HCT116 (cell line): ENCODE measurements around the gene MROH7. TPM values are rescaled to one million over a fixed set of nuclear protein-coding genes. Genes with fewer than 3 reads are reported as not detected.

Experiments used
- ATAC-seq: fragments of 200-7000 bp; cut with Tn5 transposase; 2 replicates; pipeline ENCODE4 v1.9.1; 2020; ENCODE audit warnings: mild to moderate bottlenecking, moderate library complexity
- BruUV-seq: library from RNA; stranded (reverse); fragments of 400-500 nt; replicated peaks from 2 replicates; lab custom pipeline; 2021; lab: Mats Ljungman, UMichigan
- CTCF ChIA-PET: fragments of 300-600 bp; sonication (Branson Sonifier 250); formaldehyde crosslinking; loops from one replicate; lab custom pipeline; 2021; ENCODE audit warnings: antibody characterized with exemption; lab: Charles Lee
- POLR2A ChIA-PET: fragments of 300-600, 350-600 bp; sonication (Branson Sonifier 250); formaldehyde crosslinking; loops from one replicate; lab custom pipeline; 2021; ENCODE audit warnings: antibody characterized with exemption; lab: Charles Lee
- RAD21 ChIA-PET, 2 experiments: fragments of 300-600 bp; sonication (Branson Sonifier 250); formaldehyde crosslinking; loops; one replicate each; lab custom pipeline; 2023; ENCODE audit warnings: low total read pairs in 2 of 2; ENCODE audit not compliant: uncharacterized antibody in 2 of 2, unreplicated experiment in 2 of 2, low non-redundant PET in 1 of 2; lab: Charles Lee
- DNase-seq: peaks from one replicate; pipeline ENCODE4 v3.0.0-alpha.2; 2010; ENCODE audit warnings: low read depth, low spot score
- H2AFZ ChIP-seq: fragments of 200-600 bp; shearing (Covaris generic), sonication (generic); 2 replicates; pipeline ENCODE4 v1.6.1; 2017; ENCODE audit warnings: low read depth, mixed run types, mixed read lengths, antibody characterized with exemption, low read length; ENCODE audit not compliant: poor library complexity, severe bottlenecking
- H3K27ac ChIP-seq: 2 replicates; pipeline ENCODE4 v1.5.1; 2012; ENCODE audit warnings: low read depth, low read length
- H3K27me3 ChIP-seq: fragments of 200-600 bp; sonication (generic); 2 replicates; pipeline ENCODE4 v1.6.1; 2016; ENCODE audit warnings: mixed run types, low read length, mixed read lengths; ENCODE audit not compliant: insufficient read depth
- H3K36me3 ChIP-seq, 2 experiments: fragments of 200-500 bp in 1 of 2; fragments of 200-600 bp in 1 of 2; sonication (Bioruptor generic) in 1 of 2; sonication (generic) in 1 of 2; 2 replicates each; pipeline versions ENCODE4 v1.5.1 to v1.6.1; 2014 to 2016; ENCODE audit warnings: low read length in 2 of 2, inconsistent platforms in 1 of 2, mixed read lengths in 1 of 2, mixed run types in 1 of 2; ENCODE audit not compliant: insufficient read depth in 2 of 2, control insufficient read depth in 1 of 2
- H3K4me1 ChIP-seq, 2 experiments: fragments of 200-600 bp in 1 of 2; sonication (generic) in 1 of 2; 2 replicates each; pipeline versions ENCODE4 v1.5.1 to v1.6.1; 2012 to 2017; ENCODE audit warnings: low read length in 2 of 2, inconsistent platforms in 1 of 2, mild to moderate bottlenecking in 1 of 2, mixed read lengths in 1 of 2, mixed run types in 1 of 2, moderate library complexity in 1 of 2; ENCODE audit not compliant: insufficient read depth in 2 of 2, control insufficient read depth in 1 of 2
- H3K4me2 ChIP-seq: fragments of 200-600 bp; sonication (generic); 2 replicates; pipeline ENCODE4 v1.6.1; 2017; ENCODE audit warnings: mixed run types, low read length, mixed read lengths
- H3K4me3 ChIP-seq, 2 experiments: fragments of 200-600 bp in 1 of 2; sonication (generic) in 1 of 2; replicated peaks in 1 of 2; 2 replicates each; pipeline ENCODE4 v1.5.1; 2011 to 2016; ENCODE audit warnings: low read length in 2 of 2, control low read depth in 1 of 2, low read depth in 1 of 2, mild to moderate bottlenecking in 1 of 2, mixed read lengths in 1 of 2, mixed run types in 1 of 2
- H3K79me2 ChIP-seq: fragments of 200-600 bp; sonication (generic); 2 replicates; pipeline ENCODE4 v1.6.1; 2017; ENCODE audit warnings: mild to moderate bottlenecking, mixed run types, low read length, moderate library complexity, mixed read lengths; ENCODE audit not compliant: insufficient read depth
- H3K9ac ChIP-seq: fragments of 200-600 bp; sonication (generic); 2 replicates; pipeline ENCODE4 v1.6.1; 2016; ENCODE audit warnings: low read length, mixed read lengths
- H3K9me2 ChIP-seq: fragments of 200-600 bp; sonication (generic), shearing (Covaris generic); 2 replicates; pipeline ENCODE4 v1.6.1; 2017; ENCODE audit warnings: mixed run types, mild to moderate bottlenecking, moderate library complexity; ENCODE audit not compliant: insufficient read depth
- H3K9me3 ChIP-seq, 2 experiments: fragments of 200-500 bp in 1 of 2; fragments of 200-600 bp in 1 of 2; sonication (Bioruptor generic) in 1 of 2; sonication (generic) in 1 of 2; 2 replicates each; pipeline ENCODE4 v1.6.1; 2014 to 2017; ENCODE audit warnings: low read length in 2 of 2, mixed read lengths in 2 of 2, inconsistent platforms in 1 of 2, low read depth in 1 of 2, mild to moderate bottlenecking in 1 of 2, mixed run types in 1 of 2, moderate library complexity in 1 of 2; ENCODE audit not compliant: control insufficient read depth in 1 of 2, insufficient read depth in 1 of 2
- H4K20me1 ChIP-seq: fragments of 200-600 bp; sonication (generic), shearing (Covaris generic); 2 replicates; pipeline ENCODE4 v1.6.1; 2017; ENCODE audit warnings: mixed run types, mild to moderate bottlenecking, moderate library complexity; ENCODE audit not compliant: insufficient read depth
- CBX3 ChIP-seq: IDR thresholded peaks from 2 replicates; pipeline ENCODE4 v1.6.1; 2012; ENCODE audit warnings: low read depth
- CEBPB ChIP-seq: IDR thresholded peaks from 2 replicates; pipeline ENCODE4 v1.6.1; 2012; ENCODE audit warnings: low read depth
- ELF1 ChIP-seq: IDR thresholded peaks from 2 replicates; pipeline ENCODE4 v1.6.1; 2012; ENCODE audit warnings: low read depth, borderline replicate concordance
- EZH2 ChIP-seq: fragments of 200-600 bp; sonication (generic); IDR thresholded peaks from 2 replicates; pipeline ENCODE4 v1.6.1; 2017; ENCODE audit warnings: antibody characterized with exemption, mixed run types
- EZH2phosphoT487 ChIP-seq: fragments of 200-600 bp; IDR thresholded peaks from 2 replicates; pipeline ENCODE4 v1.6.1; 2018; ENCODE audit warnings: antibody characterized with exemption, borderline replicate concordance
- FOSL1 ChIP-seq: IDR thresholded peaks from 2 replicates; pipeline ENCODE4 v1.6.1; 2012; ENCODE audit warnings: low read depth
- JUND ChIP-seq: IDR thresholded peaks from 2 replicates; pipeline ENCODE4 v1.6.1; 2012
- POLR2A ChIP-seq: IDR thresholded peaks from 2 replicates; pipeline ENCODE4 v1.7.0; 2011; ENCODE audit warnings: borderline replicate concordance; ENCODE audit not compliant: insufficient read depth, insufficient read length; ENCODE audit errors: extremely low read depth
- POLR2AphosphoS5 ChIP-seq: IDR thresholded peaks from 2 replicates; pipeline ENCODE4 v1.6.1; 2011; ENCODE audit warnings: mild to moderate bottlenecking, low read depth, low read length, moderate library complexity
- RAD21 ChIP-seq: IDR thresholded peaks from 2 replicates; pipeline ENCODE4 v1.6.1; 2012; ENCODE audit warnings: low read depth, mild to moderate bottlenecking
- SIN3A ChIP-seq: IDR thresholded peaks from 2 replicates; pipeline ENCODE4 v1.6.1; 2012; ENCODE audit warnings: low read depth
- SRF ChIP-seq: IDR thresholded peaks from 2 replicates; pipeline ENCODE4 v1.6.1; 2012; ENCODE audit warnings: low read depth
- TCF7L2 ChIP-seq: IDR thresholded peaks from 2 replicates; pipeline ENCODE4 v1.7.0; 2011; ENCODE audit warnings: borderline replicate concordance, inconsistent platforms; ENCODE audit not compliant: insufficient read depth, insufficient read length; ENCODE audit errors: extremely low read depth
- YY1 ChIP-seq: IDR thresholded peaks from 2 replicates; pipeline ENCODE4 v1.6.1; 2011; ENCODE audit warnings: low read length, low read depth, moderate library complexity, mild to moderate bottlenecking; ENCODE audit not compliant: insufficient replicate concordance; ENCODE audit errors: extremely low read depth
- ZFX ChIP-seq: fragments of 450-650 bp; IDR thresholded peaks from 2 replicates; pipeline ENCODE4 v1.6.1; 2017
- ZNF274 ChIP-seq: fragments of 200-500 bp; sonication (Bioruptor generic); IDR thresholded peaks from 2 replicates; pipeline ENCODE4 v1.6.1; 2014; ENCODE audit warnings: mild to moderate bottlenecking, low read depth, low read length, inconsistent platforms
- intact Hi-C: fragments of 100-400 bp; cut with micrococcal nuclease; formaldehyde crosslinking; loops from 2 replicates; pipeline ENCODE4 v1.10.0; 2022
- total RNA-seq: library from RNA; stranded (reverse); gene quantifications from one replicate; pipeline ENCODE4 v1.2.1, GENCODE V29; 2021; ENCODE audit not compliant: unreplicated experiment
- TF ChIP-seq, protein P1 (sequence below): IDR thresholded peaks from 2 replicates; pipeline ENCODE4 v1.6.1; 2012
- TF ChIP-seq, protein P2 (sequence below): IDR thresholded peaks from 2 replicates; pipeline ENCODE4 v1.6.1; 2011; ENCODE audit warnings: mild to moderate bottlenecking, low read length, moderate library complexity; ENCODE audit not compliant: insufficient replicate concordance; ENCODE audit errors: extremely low read depth
- TF ChIP-seq, protein P3 (sequence below): IDR thresholded peaks from 2 replicates; pipeline ENCODE4 v1.6.1; 2012; ENCODE audit warnings: low read depth
- TF ChIP-seq, protein P4 (sequence below): IDR thresholded peaks from 2 replicates; pipeline ENCODE4 v1.6.1; 2012

MROH7 gene
- total RNA-seq, 1 experiment from 2014 or later: 1.1 TPM

DNA sequence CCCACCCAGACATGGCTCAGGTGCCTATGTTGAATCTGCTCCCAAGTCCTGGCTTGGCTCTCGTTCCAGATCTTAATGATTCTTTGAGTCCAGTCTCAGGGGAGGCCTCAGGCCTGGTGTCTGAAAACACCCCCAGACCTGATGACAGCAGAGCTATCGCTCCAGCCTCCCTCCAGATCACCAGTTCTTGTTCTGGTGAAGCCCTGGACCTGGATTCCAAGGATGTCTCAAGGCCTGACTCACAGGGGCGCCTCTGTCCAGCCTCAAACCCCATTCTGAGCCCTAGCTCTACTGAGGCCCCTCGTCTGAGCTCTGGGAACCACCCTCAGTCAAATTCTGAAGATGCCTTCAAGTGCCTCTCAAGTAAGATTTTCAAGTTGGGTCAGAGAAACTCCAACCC, 11.4 kb downstream of the MROH7 start:
- BruUV-seq: no TSS peak
- Histone ChIP-seq H3K4me1 (no peaks in the 10 kb centered on the region), H2AFZ (no peak overlapping the region), H4K20me1 (no peaks in the 10 kb centered on the region), H3K4me3 (no peak overlapping the region), H3K27ac (no peak overlapping the region), H3K36me3 (no peaks in the 10 kb centered on the region)
- no peak for DNase-seq
- no peak for ATAC-seq
- intact Hi-C loops: no loop called here
- CTCF ChIA-PET: no interaction called here
- TF ChIP-seq, protein P1, sequence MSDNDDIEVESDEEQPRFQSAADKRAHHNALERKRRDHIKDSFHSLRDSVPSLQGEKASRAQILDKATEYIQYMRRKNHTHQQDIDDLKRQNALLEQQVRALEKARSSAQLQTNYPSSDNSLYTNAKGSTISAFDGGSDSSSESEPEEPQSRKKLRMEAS: no peak
- TF ChIP-seq POLR2AphosphoS5 (no peak), TCF7L2 (no peak), JUND (no peak), YY1 (no peak), ZFX (no peak), FOSL1 (no peak), SRF (no peak), POLR2A (no peak), CBX3 (no peak), RAD21 (no peak), EZH2 (no peak), EZH2phosphoT487 (no peak), ELF1 (no peak), ZNF274 (no peak), SIN3A (no peak), CEBPB (no peak)
- TF ChIP-seq, protein P2, sequence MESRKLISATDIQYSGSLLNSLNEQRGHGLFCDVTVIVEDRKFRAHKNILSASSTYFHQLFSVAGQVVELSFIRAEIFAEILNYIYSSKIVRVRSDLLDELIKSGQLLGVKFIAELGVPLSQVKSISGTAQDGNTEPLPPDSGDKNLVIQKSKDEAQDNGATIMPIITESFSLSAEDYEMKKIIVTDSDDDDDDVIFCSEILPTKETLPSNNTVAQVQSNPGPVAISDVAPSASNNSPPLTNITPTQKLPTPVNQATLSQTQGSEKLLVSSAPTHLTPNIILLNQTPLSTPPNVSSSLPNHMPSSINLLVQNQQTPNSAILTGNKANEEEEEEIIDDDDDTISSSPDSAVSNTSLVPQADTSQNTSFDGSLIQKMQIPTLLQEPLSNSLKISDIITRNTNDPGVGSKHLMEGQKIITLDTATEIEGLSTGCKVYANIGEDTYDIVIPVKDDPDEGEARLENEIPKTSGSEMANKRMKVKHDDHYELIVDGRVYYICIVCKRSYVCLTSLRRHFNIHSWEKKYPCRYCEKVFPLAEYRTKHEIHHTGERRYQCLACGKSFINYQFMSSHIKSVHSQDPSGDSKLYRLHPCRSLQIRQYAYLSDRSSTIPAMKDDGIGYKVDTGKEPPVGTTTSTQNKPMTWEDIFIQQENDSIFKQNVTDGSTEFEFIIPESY: no peak
- TF ChIP-seq, protein P3, sequence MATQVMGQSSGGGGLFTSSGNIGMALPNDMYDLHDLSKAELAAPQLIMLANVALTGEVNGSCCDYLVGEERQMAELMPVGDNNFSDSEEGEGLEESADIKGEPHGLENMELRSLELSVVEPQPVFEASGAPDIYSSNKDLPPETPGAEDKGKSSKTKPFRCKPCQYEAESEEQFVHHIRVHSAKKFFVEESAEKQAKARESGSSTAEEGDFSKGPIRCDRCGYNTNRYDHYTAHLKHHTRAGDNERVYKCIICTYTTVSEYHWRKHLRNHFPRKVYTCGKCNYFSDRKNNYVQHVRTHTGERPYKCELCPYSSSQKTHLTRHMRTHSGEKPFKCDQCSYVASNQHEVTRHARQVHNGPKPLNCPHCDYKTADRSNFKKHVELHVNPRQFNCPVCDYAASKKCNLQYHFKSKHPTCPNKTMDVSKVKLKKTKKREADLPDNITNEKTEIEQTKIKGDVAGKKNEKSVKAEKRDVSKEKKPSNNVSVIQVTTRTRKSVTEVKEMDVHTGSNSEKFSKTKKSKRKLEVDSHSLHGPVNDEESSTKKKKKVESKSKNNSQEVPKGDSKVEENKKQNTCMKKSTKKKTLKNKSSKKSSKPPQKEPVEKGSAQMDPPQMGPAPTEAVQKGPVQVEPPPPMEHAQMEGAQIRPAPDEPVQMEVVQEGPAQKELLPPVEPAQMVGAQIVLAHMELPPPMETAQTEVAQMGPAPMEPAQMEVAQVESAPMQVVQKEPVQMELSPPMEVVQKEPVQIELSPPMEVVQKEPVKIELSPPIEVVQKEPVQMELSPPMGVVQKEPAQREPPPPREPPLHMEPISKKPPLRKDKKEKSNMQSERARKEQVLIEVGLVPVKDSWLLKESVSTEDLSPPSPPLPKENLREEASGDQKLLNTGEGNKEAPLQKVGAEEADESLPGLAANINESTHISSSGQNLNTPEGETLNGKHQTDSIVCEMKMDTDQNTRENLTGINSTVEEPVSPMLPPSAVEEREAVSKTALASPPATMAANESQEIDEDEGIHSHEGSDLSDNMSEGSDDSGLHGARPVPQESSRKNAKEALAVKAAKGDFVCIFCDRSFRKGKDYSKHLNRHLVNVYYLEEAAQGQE: no peak
- TF ChIP-seq, protein P4, sequence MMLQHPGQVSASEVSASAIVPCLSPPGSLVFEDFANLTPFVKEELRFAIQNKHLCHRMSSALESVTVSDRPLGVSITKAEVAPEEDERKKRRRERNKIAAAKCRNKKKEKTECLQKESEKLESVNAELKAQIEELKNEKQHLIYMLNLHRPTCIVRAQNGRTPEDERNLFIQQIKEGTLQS: no peak
- TF ChIP-seq, all 23 proteins: peak for 0
- Histone ChIP-seq H3K27me3 (no peaks in the 10 kb centered on the region), H3K4me2 (no peak overlapping the region), H3K9me3 (0 out of 4 replicates have a peak, but pooled peaks cover 0 to 2% of the 10 kb centered on the region in 2 experiments), H3K9me2 (no peaks in the 10 kb centered on the region), H3K79me2 (no peaks in the 10 kb centered on the region), H3K9ac (no peak overlapping the region)
- ChIA-PET RAD21 (no interaction called here), POLR2A (no interaction called here)
